ENCODE measurements around the gene BTG3.

BTG3 gene

DNA sequence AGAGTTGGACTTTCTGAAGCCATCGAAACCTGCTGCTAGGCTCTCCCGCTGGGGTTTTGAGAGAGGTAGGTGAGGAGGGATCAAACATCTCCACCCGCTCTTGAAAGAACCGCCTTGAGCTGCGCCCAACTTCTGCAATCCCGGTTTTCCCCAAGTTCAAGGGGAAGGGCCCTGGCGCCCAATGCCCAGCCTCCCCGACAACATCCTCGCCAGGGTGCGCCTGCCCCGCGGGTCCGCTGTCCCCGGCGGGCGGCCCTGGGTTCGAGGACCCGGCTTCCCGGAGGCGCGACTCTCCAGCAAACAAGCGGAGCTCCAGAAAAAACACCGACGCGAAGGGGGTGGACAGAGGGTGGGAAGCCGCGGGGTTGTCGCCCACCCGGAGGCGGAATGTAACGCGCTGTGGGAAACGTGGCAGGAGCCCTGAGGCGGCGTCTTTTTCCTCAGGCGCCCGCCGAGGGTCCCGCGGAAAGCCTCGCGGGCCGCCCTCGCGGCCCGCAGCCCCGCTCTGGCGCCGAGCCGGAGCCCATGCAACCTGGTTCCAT, 607 bp downstream of the BTG3 start:
- DNase-seq (ENCODE audit: low spot score), result peak; percentile 46
- TF ChIP-seq, protein P1, sequence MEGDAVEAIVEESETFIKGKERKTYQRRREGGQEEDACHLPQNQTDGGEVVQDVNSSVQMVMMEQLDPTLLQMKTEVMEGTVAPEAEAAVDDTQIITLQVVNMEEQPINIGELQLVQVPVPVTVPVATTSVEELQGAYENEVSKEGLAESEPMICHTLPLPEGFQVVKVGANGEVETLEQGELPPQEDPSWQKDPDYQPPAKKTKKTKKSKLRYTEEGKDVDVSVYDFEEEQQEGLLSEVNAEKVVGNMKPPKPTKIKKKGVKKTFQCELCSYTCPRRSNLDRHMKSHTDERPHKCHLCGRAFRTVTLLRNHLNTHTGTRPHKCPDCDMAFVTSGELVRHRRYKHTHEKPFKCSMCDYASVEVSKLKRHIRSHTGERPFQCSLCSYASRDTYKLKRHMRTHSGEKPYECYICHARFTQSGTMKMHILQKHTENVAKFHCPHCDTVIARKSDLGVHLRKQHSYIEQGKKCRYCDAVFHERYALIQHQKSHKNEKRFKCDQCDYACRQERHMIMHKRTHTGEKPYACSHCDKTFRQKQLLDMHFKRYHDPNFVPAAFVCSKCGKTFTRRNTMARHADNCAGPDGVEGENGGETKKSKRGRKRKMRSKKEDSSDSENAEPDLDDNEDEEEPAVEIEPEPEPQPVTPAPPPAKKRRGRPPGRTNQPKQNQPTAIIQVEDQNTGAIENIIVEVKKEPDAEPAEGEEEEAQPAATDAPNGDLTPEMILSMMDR (IDR thresholded peaks at IDR 0.05; ENCODE audit: extremely low read depth, missing control alignments), result no peak

DNA sequence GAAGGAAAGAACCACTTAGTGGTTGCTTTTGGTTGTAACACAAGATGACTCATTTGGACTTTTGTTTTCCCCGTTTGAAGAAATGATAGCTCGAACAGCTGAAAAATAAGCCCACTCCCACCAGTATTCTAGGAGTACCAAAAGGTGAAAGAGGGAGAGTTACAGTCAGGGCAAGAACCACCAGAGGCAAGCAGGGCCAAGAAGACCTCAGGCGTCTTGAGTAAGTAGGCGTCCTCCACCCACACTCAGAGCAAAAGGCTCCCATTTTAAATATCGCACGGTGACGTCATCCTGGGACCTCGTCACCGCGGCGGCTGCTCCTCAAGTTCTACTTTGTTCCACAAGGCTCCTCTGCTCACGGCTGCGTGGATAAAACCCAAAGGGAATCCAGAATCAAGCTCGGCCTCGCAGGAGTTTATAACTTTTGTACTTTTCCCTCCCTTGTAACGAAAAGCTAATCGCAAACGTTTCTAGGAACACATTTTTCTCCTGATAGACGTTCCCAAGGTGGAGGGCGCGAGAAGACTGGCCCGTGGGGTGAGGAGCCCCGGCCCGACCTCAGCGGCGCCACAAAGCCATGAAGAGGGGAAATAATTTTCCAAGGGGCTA, 1.2 kb downstream of the BTG3 start:
- peak; percentile 83 for DNase-seq (ENCODE audit: low spot score)

DNA sequence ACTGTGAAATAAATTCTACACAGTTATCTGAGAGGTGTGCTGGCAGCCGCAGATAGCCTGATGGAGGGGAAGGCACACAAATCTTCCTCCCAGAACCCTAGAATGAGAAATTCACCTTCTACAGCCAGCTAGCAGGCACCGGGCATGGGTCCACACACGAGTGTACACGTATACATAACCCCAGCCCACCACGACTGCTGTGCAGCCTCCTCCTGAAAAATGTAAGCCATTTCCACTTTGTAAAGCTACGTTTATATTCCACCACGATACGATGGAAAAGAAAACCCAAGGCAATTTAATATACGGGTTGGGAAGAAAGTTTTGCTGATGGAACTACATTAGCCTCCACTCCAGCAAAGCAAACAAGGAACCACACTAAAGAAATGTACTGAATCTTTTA, 1.8 kb downstream of the BTG3 start:
- TF ChIP-seq, protein P1 (IDR thresholded peaks at IDR 0.05; ENCODE audit: extremely low read depth, missing control alignments), result no peak
- no peak for DNase-seq (ENCODE audit: low spot score)

More for the DNA sequence above, 1.2 kb downstream of the BTG3 start:
- TF ChIP-seq, protein P1 (IDR thresholded peaks at IDR 0.05; ENCODE audit: extremely low read depth, missing control alignments), result no peak

DNA sequence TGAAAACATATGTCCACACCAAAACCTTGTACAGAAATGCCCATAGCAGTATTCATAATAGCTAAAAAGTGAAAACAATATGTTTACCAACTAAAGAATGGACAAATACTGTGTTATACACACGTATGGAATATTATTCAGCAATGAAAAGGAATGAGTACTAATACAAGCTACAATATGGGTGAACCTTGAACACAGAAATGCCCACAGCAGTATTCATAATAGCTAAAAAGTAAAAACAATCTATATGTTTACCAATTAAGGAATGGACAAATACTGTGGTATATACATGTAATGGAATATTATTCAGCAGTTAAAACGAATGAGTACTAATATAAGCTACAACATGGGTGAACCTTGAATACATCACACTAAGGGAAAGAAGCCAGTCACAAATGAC, 3.0 kb downstream of the BTG3 start:
- TF ChIP-seq, protein P1 (IDR thresholded peaks at IDR 0.05; ENCODE audit: extremely low read depth, missing control alignments), result no peak
- no peak for DNase-seq (ENCODE audit: low spot score)

DNA sequence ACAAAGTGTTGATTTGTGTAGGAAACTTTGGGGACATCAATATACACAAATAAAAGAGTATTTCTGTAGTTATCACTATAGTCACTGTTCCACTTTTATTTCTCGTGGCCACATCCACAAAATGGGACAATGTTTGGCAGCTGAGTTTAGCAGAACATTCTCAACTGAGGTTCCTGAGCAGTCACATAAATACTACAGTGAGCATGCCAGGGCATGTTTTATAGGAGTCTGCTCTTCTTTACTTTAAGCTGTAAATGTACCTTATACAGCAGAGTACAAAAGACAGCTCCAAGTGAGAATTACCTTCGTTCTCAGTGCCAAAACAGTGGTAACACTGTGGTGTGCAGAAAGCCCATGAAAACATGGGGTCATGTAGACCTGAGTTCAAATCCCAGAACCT, 5.0 kb downstream of the BTG3 start:
- DNase-seq (ENCODE audit: low spot score), result no peak
- TF ChIP-seq, protein P1 (IDR thresholded peaks at IDR 0.05; ENCODE audit: extremely low read depth, missing control alignments), result no peak

DNA sequence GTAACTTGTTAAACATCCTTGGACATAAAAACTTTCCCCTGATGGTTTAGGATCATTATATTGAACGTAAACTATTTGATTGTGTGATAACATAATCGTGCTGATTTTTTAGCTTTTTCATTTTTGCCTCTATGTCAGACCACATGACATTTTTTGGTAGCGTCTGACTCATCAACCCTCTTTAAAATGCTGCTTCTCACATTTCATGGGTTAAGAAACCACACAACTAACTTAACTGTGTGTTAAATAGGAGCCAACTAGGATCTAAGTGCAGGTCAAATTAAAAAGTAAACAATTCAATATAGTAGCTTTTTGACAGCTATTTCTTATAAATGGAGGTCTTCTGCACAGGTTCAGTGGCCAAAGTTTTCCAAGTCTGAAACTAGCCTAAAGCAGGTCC, 9.8 kb downstream of the BTG3 start:
- TF ChIP-seq, protein P1 (IDR thresholded peaks at IDR 0.05; ENCODE audit: extremely low read depth, missing control alignments), result no peak
- DNase-seq (ENCODE audit: low spot score), result no peak

DNA sequence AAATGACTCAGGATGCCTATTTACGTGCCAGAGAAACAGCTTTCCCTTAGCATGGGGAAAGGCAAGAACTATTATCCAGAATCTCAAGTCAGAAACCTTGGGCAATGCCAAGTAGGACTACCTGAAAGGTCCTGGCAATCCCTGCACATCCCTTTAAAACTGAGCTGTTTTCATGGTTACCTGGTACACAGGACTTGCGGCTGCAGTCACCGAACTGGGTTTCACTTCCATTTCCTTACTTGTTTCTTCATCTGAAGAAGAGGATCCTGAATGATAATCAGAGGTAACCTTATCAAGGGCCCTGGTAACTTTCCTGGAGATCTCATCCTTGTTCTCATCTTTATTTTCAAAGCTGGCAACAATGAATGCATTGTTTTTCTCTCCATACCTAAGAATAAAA, 14.3 kb downstream of the BTG3 start:
- TF ChIP-seq, protein P1 (IDR thresholded peaks at IDR 0.05; ENCODE audit: extremely low read depth, missing control alignments), result no peak
- peak; percentile 24 for DNase-seq (ENCODE audit: low spot score)
